OCI-LY7 (cell line): ENCODE measurements around the gene SDC3. TPM values are rescaled to one million over a fixed set of nuclear protein-coding genes. Genes with fewer than 3 reads are reported as not detected.
"Not testable (repeated sequence)": the region's sequence is repeated elsewhere in the genome, so short reads cannot be mapped to it uniquely, and the experiment has no call there.

ENCODE experiments used
- BruUV-seq: library from RNA; stranded (reverse); fragments of 400-500 nt; replicated peaks from 2 replicates; lab custom pipeline; 2021; lab: Mats Ljungman, UMichigan
- CTCF ChIA-PET: fragments of 300-600 bp; sonication (Branson Sonifier 250); formaldehyde crosslinking; loops from one replicate; lab custom pipeline; 2022; ENCODE audit warnings: antibody characterized with exemption; ENCODE audit not compliant: unreplicated experiment; lab: Charles Lee
- POLR2A ChIA-PET: fragments of 300-600 bp; sonication (Branson Sonifier 250); formaldehyde crosslinking; loops from one replicate; lab custom pipeline; 2022; ENCODE audit warnings: antibody characterized with exemption; lab: Charles Lee
- DNase-seq: peaks from one replicate; pipeline ENCODE4 v3.0.0-alpha.2; 2015; ENCODE audit warnings: low spot score
- H2AFZ ChIP-seq: fragments of 200-600 bp; sonication (generic), shearing (Covaris generic); 2 replicates; pipeline ENCODE4 v1.6.1; 2014; ENCODE audit warnings: mild to moderate bottlenecking, antibody characterized with exemption, low read length, moderate library complexity
- H3K27ac ChIP-seq: fragments of 200-600 bp; sonication (generic); 2 replicates; pipeline ENCODE4 v1.5.1; 2014; ENCODE audit warnings: mixed run types, low read depth, mild to moderate bottlenecking, moderate library complexity, low read length, inconsistent platforms; ENCODE audit not compliant: poor library complexity, severe bottlenecking
- H3K36me3 ChIP-seq: fragments of 200-600 bp; sonication (generic); 2 replicates; pipeline ENCODE4 v1.6.1; 2014; ENCODE audit warnings: mild to moderate bottlenecking, antibody characterized with exemption, low read length, moderate library complexity, mixed read lengths; ENCODE audit not compliant: insufficient read depth
- H3K4me1 ChIP-seq: fragments of 200-600 bp; sonication (generic); 2 replicates; pipeline ENCODE4 v1.5.1; 2014; ENCODE audit warnings: mild to moderate bottlenecking, low read length; ENCODE audit not compliant: insufficient read depth, poor library complexity, severe bottlenecking
- H3K4me2 ChIP-seq: fragments of 200-600 bp; sonication (generic); 2 replicates; pipeline ENCODE4 v1.6.1; 2014; ENCODE audit warnings: mild to moderate bottlenecking, low read length
- H3K4me3 ChIP-seq: fragments of 200-600 bp; sonication (generic); 2 replicates; pipeline ENCODE4 v1.5.1; 2014; ENCODE audit warnings: mild to moderate bottlenecking, low read depth, low read length; ENCODE audit not compliant: poor library complexity, severe bottlenecking
- H3K79me2 ChIP-seq: fragments of 200-600 bp; sonication (generic); 2 replicates; pipeline ENCODE4 v1.6.1; 2016; ENCODE audit warnings: low read depth, mild to moderate bottlenecking, low read length, moderate library complexity, mixed read lengths; ENCODE audit not compliant: insufficient read depth
- H3K9me2 ChIP-seq: fragments of 200-600 bp; sonication (generic); 2 replicates; pipeline ENCODE4 v1.6.1; 2016; ENCODE audit warnings: mild to moderate bottlenecking, low read length, mixed read lengths; ENCODE audit not compliant: insufficient read depth
- H3K9me3 ChIP-seq: fragments of 200-600 bp; sonication (generic); 2 replicates; pipeline ENCODE4 v1.6.1; 2014; ENCODE audit warnings: mild to moderate bottlenecking, mixed run types, low read length, mixed read lengths
- H4K20me1 ChIP-seq: fragments of 200-600 bp; sonication (generic); 2 replicates; pipeline ENCODE4 v1.6.1; 2014; ENCODE audit warnings: mild to moderate bottlenecking, antibody characterized with exemption, low read length, moderate library complexity, mixed read lengths; ENCODE audit not compliant: insufficient read depth
- CTCF ChIP-seq: fragments of 200-600 bp; sonication (generic); conservative IDR thresholded peaks from 2 replicates; pipeline ENCODE4 v1.5.1; 2014; ENCODE audit warnings: mild to moderate bottlenecking, antibody characterized with exemption, low read length, moderate library complexity, mixed read lengths
- EZH2phosphoT487 ChIP-seq: fragments of 200-600 bp; sonication (generic); IDR thresholded peaks from 2 replicates; pipeline ENCODE4 v1.6.1; 2018; ENCODE audit warnings: low read depth, borderline replicate concordance, mild to moderate bottlenecking, mixed run types, antibody characterized with exemption, low read length, moderate library complexity, mixed read lengths
- intact Hi-C: fragments of 100-400 bp; cut with micrococcal nuclease; formaldehyde crosslinking; loops from one replicate; pipeline ENCODE4 v1.10.0; 2022; ENCODE audit not compliant: unreplicated experiment
- total RNA-seq, 2 experiments: library from RNA; depleted of rRNA in 1 of 2; stranded (reverse); fragments of >200 nt in 1 of 2; shearing (Covaris generic) in 1 of 2; gene quantifications; 2 replicates each; pipeline ENCODE4 v1.2.3, GENCODE V29; 2014 to 2022

The SDC3 gene
- total RNA-seq, 2 experiments from 2014 or later, result not detected

- Histone ChIP-seq H3K9me2 (no peaks in the 10 kb centered on the region), H4K20me1 (no peaks in the 10 kb centered on the region), H3K4me1 (no peaks in the 10 kb centered on the region), H2AFZ (no peak overlapping the region), H3K9me3 (no peaks in the 10 kb centered on the region), H3K79me2 (no peaks in the 10 kb centered on the region), H3K27ac (no peak overlapping the region), H3K4me2 (no peak overlapping the region), H3K36me3 (no peaks in the 10 kb centered on the region), H3K4me3 (no peak overlapping the region)
- no TSS peak for BruUV-seq
- DNase-seq, result no peak
- ChIA-PET CTCF (no interaction called here), POLR2A (interaction anchor here (0.6 kb wide), 1 partner anchor 22 kb away, joined by 3 read pairs; no protein-coding TSS in a partner anchor)
- TF ChIP-seq EZH2phosphoT487, result no peak
- TF ChIP-seq CTCF, result no peak
- intact Hi-C loops, result no loop called here
Observed at GRCh38 chr1:30870656-30871055, 37.9 kb downstream of the SDC3 start.

- Histone ChIP-seq H3K27ac (no peak overlapping the region), H4K20me1 (no peaks in the 10 kb centered on the region), H3K4me3 (no peak overlapping the region), H2AFZ (no peak overlapping the region), H3K9me2 (no peaks in the 10 kb centered on the region), H3K9me3 (no peaks in the 10 kb centered on the region), H3K36me3 (no peaks in the 10 kb centered on the region), H3K79me2 (no peaks in the 10 kb centered on the region), H3K4me2 (no peak overlapping the region), H3K4me1 (no peaks in the 10 kb centered on the region)
- ChIA-PET POLR2A (interaction anchor here (0.6 kb wide), 1 partner anchor 21 kb away, joined by 3 read pairs; no protein-coding TSS in a partner anchor), CTCF (no interaction called here)
- DNase-seq, result no peak
- no TSS peak for BruUV-seq
- intact Hi-C loops, result no loop called here
- no peak for TF ChIP-seq EZH2phosphoT487
- TF ChIP-seq CTCF, result no peak
Observed at GRCh38 chr1:30870035-30870434, 38.5 kb downstream of the SDC3 start.

- Histone ChIP-seq H3K79me2 (no peaks in the 10 kb centered on the region), H4K20me1 (no peaks in the 10 kb centered on the region), H3K9me3 (no peaks in the 10 kb centered on the region), H3K27ac (no peak overlapping the region), H3K36me3 (no peaks in the 10 kb centered on the region), H2AFZ (no peak overlapping the region), H3K4me3 (no peak overlapping the region), H3K9me2 (no peaks in the 10 kb centered on the region), H3K4me2 (no peak overlapping the region), H3K4me1 (no peaks in the 10 kb centered on the region)
- DNase-seq, result no peak
- ChIA-PET POLR2A (interaction anchor here (0.5 kb wide), 1 partner anchor 326 kb away, joined by 3 read pairs; no protein-coding TSS in a partner anchor), CTCF (no interaction called here)
- TF ChIP-seq CTCF (no peak), EZH2phosphoT487 (no peak)
- intact Hi-C loops, result no loop called here
- no TSS peak for BruUV-seq
Observed at GRCh38 chr1:30868833-30869435, 39.6 kb downstream of the SDC3 start.

GRCh38 chr1:30868057-30868456 is 40.5 kb downstream of the SDC3 start:
- CTCF ChIA-PET, result not testable (repeated sequence)

More at GRCh38 chr1:30868057-30868456, 40.5 kb downstream of the SDC3 start:
- H3K4me2 ChIP-seq, H3K27ac ChIP-seq, H3K4me1 ChIP-seq, H3K79me2 ChIP-seq, H3K9me3 ChIP-seq, POLR2A ChIA-PET, H3K36me3 ChIP-seq, H4K20me1 ChIP-seq, H3K9me2 ChIP-seq, H3K4me3 ChIP-seq, BruUV-seq, intact Hi-C loops, DNase-seq, H2AFZ ChIP-seq: not testable (repeated sequence)
